A673 (cell line): ENCODE data around the gene MXRA8. TPM values are rescaled to one million over a fixed set of nuclear protein-coding genes. Genes with fewer than 3 reads are reported as not detected.

Experiments used
- BruUV-seq: library from RNA; stranded (reverse); fragments of 400-500 nt; replicated peaks from 2 replicates; lab custom pipeline; 2021; lab: Mats Ljungman, UMichigan
- CTCF ChIA-PET: fragments of 300-600 bp; sonication (Branson Sonifier 250); formaldehyde crosslinking; loops from one replicate; lab custom pipeline; 2022; ENCODE audit warnings: antibody characterized with exemption; lab: Charles Lee
- POLR2A ChIA-PET: fragments of 300-600 bp; sonication (Branson Sonifier 250); formaldehyde crosslinking; loops from one replicate; lab custom pipeline; 2022; ENCODE audit warnings: antibody characterized with exemption; ENCODE audit not compliant: low non-redundant PET; lab: Charles Lee
- DNase-seq: peaks from one replicate; pipeline ENCODE4 v3.0.0-alpha.2; 2015; ENCODE audit warnings: low spot score
- H3K27ac ChIP-seq: fragments of 200-600 bp; sonication (generic); 2 replicates; pipeline ENCODE4 v1.5.1; 2016; ENCODE audit warnings: mixed run types, low read depth, mild to moderate bottlenecking, mixed read lengths, antibody characterized with exemption, low read length; ENCODE audit not compliant: poor library complexity, severe bottlenecking
- H3K27me3 ChIP-seq: fragments of 200-600 bp; sonication (generic); replicated peaks from 2 replicates; pipeline ENCODE4 v1.6.1; 2017; ENCODE audit warnings: mixed run types, low read depth, mild to moderate bottlenecking, mixed read lengths, antibody characterized with exemption, low read length; ENCODE audit not compliant: insufficient read depth, poor library complexity
- H3K36me3 ChIP-seq: fragments of 200-600 bp; sonication (generic); 2 replicates; pipeline ENCODE4 v1.6.1; 2016; ENCODE audit warnings: mixed run types, mild to moderate bottlenecking, mixed read lengths, antibody characterized with exemption, low read length; ENCODE audit not compliant: insufficient read depth, poor library complexity, severe bottlenecking
- H3K4me1 ChIP-seq: fragments of 200-600 bp; sonication (generic); 2 replicates; pipeline ENCODE4 v1.6.1; 2017; ENCODE audit warnings: mixed run types, mild to moderate bottlenecking, mixed read lengths, antibody characterized with exemption, low read length; ENCODE audit not compliant: insufficient read depth, poor library complexity, severe bottlenecking
- H3K4me3 ChIP-seq: fragments of 200-600 bp; sonication (generic); 2 replicates; pipeline ENCODE4 v1.5.1; 2016; ENCODE audit warnings: low read depth, mixed run types, mild to moderate bottlenecking, mixed read lengths, low read length; ENCODE audit not compliant: poor library complexity, severe bottlenecking
- H3K9me3 ChIP-seq: fragments of 200-600 bp; sonication (generic); 2 replicates; pipeline ENCODE4 v1.6.1; 2016; ENCODE audit warnings: mixed run types, low read depth, mild to moderate bottlenecking, mixed read lengths, antibody characterized with exemption, low read length; ENCODE audit not compliant: poor library complexity, severe bottlenecking
- EZH2 ChIP-seq: fragments of 200-600 bp; sonication (generic); IDR thresholded peaks from 2 replicates; pipeline ENCODE4 v1.6.1; 2017; ENCODE audit warnings: borderline replicate concordance, low read depth, mild to moderate bottlenecking, mixed read lengths, antibody characterized with exemption, low read length; ENCODE audit not compliant: poor library complexity, severe bottlenecking
- intact Hi-C: fragments of 100-400 bp; cut with micrococcal nuclease; formaldehyde crosslinking; loops from one replicate; pipeline ENCODE4 v1.10.0; 2022; ENCODE audit not compliant: unreplicated experiment
- total RNA-seq: library from RNA; stranded (reverse); gene quantifications from 2 replicates; pipeline ENCODE4 v1.2.3, GENCODE V29; 2021
- TF ChIP-seq, protein P1 (sequence below): fragments of 300-800, 200-600 bp; sonication (generic); conservative IDR thresholded peaks from 2 replicates; pipeline ENCODE4 v1.5.1; 2017; ENCODE audit warnings: low read depth, mild to moderate bottlenecking, antibody characterized with exemption, low read length, moderate library complexity, mixed read lengths

Gene MXRA8
- total RNA-seq, 1 experiment from 2014 or later = 0.73 TPM

DNA sequence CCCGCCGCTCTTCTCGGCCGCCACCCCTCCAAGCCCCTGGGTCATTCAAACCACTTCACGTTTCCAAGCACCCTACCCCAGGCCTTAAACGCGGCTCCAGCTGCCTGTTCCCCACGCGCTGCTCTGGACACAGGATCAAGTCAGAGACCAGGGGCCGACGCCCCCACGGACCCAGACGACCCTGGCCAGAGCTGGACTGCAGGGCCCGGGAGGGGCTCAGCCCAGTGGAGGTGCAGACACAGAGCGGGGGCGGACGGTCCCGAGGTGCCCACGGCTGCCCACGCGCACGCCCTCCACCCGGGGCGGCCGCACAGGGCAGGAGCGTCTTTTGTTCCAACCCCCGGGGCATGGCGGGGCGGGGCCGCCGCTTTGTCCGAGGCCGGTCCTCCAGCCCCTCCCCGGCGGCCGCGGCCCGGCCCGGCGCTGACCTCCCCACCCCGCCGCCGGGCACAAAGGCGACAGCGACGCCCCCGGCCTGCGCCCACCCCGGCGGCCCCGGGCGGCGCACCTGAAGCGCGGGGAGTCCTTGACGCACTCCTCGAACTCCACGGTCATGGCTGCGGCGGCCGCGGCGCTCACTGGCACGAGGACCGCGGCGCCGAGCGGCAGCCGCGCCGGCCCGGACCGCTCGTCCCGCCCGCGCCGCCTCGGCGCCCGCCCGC lies 51.0 kb downstream of the MXRA8 start:
- Histone ChIP-seq H3K4me3 (peak overlapping the region; percentile 88), H3K9me3 (no peaks in the 10 kb centered on the region), H3K27ac (peak overlapping the region; percentile 74), H3K4me1 (peaks cover 39% of the 10 kb centered on the region), H3K27me3 (no peaks in the 10 kb centered on the region), H3K36me3 (peaks cover 7% of the 10 kb centered on the region)
- intact Hi-C loops = loop anchor here (5.0 to 10.0 kb wide), 2 partner anchors 185 to 283 kb away; partner anchors contain the start of gene AGRN
- no TSS peak for BruUV-seq
- ChIA-PET POLR2A (no interaction called here), CTCF (no interaction called here)
- no peak for DNase-seq
- TF ChIP-seq EZH2 = no peak
- TF ChIP-seq, protein P1, sequence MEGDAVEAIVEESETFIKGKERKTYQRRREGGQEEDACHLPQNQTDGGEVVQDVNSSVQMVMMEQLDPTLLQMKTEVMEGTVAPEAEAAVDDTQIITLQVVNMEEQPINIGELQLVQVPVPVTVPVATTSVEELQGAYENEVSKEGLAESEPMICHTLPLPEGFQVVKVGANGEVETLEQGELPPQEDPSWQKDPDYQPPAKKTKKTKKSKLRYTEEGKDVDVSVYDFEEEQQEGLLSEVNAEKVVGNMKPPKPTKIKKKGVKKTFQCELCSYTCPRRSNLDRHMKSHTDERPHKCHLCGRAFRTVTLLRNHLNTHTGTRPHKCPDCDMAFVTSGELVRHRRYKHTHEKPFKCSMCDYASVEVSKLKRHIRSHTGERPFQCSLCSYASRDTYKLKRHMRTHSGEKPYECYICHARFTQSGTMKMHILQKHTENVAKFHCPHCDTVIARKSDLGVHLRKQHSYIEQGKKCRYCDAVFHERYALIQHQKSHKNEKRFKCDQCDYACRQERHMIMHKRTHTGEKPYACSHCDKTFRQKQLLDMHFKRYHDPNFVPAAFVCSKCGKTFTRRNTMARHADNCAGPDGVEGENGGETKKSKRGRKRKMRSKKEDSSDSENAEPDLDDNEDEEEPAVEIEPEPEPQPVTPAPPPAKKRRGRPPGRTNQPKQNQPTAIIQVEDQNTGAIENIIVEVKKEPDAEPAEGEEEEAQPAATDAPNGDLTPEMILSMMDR = no peak

DNA sequence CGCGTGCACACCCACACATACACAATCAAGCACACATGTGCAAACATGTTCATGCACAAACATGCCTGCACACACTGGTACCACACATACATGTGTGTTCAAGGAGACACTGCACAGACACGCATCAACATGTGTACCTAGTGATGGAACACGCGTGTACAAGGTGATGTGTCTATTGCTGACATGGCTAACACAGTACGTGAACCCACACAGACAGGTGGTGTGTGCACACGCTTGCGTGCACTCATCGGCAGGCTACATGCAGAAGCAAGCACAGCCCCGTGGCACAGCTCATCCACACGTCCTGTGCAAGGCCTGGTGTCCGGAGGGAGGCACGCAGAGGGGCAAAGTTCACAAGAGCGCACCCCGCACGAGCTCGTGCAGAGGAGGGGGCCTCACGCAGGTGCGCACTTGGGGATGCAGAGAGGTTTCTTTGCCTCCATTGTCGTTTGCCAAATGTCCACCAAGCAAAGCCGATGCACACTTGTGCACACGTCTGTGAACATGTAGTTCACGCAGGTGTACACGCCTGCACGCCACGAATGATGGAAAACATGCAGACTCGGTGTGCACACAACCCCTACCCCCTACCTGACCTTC lies 51.6 kb downstream of the MXRA8 start:
- BruUV-seq = no TSS peak
- H3K36me3 ChIP-seq = peaks cover 6% of the 10 kb centered on the region
- CTCF ChIA-PET = no interaction called here

DNA sequence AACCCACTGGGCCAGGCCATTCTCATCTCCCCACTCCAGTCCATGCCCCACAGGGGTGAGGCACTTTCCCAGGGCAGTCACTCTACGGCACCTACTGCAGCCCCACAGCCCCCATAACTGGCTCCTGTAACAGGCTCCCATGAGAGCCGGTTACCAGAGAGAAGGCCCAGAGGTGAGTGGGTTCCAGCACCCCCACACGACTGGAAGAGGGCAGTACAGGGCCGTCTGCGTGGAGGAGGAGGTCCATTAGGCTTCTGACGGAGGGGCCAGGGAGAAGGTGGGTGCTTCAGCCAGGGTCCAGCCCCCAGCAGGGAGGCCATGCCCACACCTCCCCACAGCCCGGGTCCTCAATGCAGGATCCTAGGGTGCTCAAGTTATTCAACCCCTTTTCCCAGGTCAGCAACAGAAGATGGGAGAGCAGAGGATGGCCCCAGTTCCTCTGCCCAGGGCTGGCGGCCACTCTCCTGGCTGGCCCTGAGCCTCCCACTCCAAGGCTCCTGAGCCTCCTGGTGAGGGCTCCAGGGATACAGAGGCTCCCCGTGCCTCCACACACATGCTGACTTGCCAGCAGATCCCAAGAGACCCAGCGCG lies 52.2 kb downstream of the MXRA8 start:
- DNase-seq = peak; percentile 67
- H3K27ac ChIP-seq = peak overlapping the region; percentile 89
- intact Hi-C loops = loop anchor here (5.0 to 10.0 kb wide), 2 partner anchors 184 to 281 kb away; partner anchors contain the start of gene AGRN
- ChIA-PET POLR2A (no interaction called here), CTCF (no interaction called here)
- H3K4me1 ChIP-seq = peaks cover 39% of the 10 kb centered on the region
- H3K36me3 ChIP-seq = no peaks in the 10 kb centered on the region
- H3K4me3 ChIP-seq = peak overlapping the region; percentile 88
- H3K27me3 ChIP-seq = no peaks in the 10 kb centered on the region
- BruUV-seq = no TSS peak
- TF ChIP-seq, protein P1 = peak; percentile 39
- TF ChIP-seq EZH2 = no peak
- H3K9me3 ChIP-seq = no peaks in the 10 kb centered on the region

More for the DNA sequence above, 51.6 kb downstream of the MXRA8 start:
- peak overlapping the region; percentile 74 for H3K27ac ChIP-seq
- TF ChIP-seq EZH2 = no peak
- TF ChIP-seq, protein P1 = no peak
- H3K9me3 ChIP-seq = no peaks in the 10 kb centered on the region
- intact Hi-C loops = loop anchor here (5.0 to 10.0 kb wide), 2 partner anchors 184 to 282 kb away; partner anchors contain the start of gene AGRN
- peak overlapping the region; percentile 88 for H3K4me3 ChIP-seq
- no peak for DNase-seq
- no peaks in the 10 kb centered on the region for H3K27me3 ChIP-seq
- H3K4me1 ChIP-seq = peaks cover 39% of the 10 kb centered on the region
- POLR2A ChIA-PET = no interaction called here
